GM23338 (cell line): ENCODE results near the gene RAB3IP.

Experiments
- POLR2AphosphoS5 ChIP-seq: IDR thresholded peaks from 2 replicates; pipeline ENCODE4 v1.6.1; 2016; ENCODE audit warnings: antibody characterized with exemption, low read depth
- TF ChIP-seq, protein P1 (sequence below), 2 experiments: fragments of 200-600 bp in 1 of 2; sonication (generic) in 1 of 2; conservative IDR thresholded peaks; 2 replicates each; pipeline versions ENCODE4 v1.5.1 to v1.6.1; 2016 to 2017; ENCODE audit warnings: antibody characterized with exemption in 2 of 2, low read depth in 2 of 2, mild to moderate bottlenecking in 2 of 2, moderate library complexity in 1 of 2

DNA sequence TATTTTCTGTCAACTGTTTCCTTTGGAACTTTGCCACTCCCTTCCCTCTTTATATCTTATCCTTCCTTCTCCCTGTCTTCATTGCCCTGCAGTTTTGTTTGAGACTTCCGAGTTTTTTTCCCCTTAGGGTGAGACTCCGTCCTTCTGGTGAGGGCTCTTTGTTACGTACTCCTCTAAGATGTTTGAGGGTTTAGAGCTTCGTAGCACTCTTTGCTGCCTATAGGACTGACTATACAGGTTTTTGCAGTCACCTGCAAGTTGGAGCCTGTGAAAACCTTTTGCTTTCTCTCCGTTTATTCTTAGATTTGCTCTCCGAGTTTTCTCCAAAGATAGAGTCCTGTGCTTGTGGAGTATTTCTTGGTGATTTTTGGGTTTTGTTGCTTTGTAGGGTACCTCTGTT, 44.7 kb downstream of the RAB3IP start:
- TF ChIP-seq, protein P1, sequence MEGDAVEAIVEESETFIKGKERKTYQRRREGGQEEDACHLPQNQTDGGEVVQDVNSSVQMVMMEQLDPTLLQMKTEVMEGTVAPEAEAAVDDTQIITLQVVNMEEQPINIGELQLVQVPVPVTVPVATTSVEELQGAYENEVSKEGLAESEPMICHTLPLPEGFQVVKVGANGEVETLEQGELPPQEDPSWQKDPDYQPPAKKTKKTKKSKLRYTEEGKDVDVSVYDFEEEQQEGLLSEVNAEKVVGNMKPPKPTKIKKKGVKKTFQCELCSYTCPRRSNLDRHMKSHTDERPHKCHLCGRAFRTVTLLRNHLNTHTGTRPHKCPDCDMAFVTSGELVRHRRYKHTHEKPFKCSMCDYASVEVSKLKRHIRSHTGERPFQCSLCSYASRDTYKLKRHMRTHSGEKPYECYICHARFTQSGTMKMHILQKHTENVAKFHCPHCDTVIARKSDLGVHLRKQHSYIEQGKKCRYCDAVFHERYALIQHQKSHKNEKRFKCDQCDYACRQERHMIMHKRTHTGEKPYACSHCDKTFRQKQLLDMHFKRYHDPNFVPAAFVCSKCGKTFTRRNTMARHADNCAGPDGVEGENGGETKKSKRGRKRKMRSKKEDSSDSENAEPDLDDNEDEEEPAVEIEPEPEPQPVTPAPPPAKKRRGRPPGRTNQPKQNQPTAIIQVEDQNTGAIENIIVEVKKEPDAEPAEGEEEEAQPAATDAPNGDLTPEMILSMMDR (conservative IDR thresholded peaks at IDR 0.05; ENCODE audit: low read depth in 2 of 2), result no peak
- no peak for TF ChIP-seq POLR2AphosphoS5
